Transverse colon (tissue), 3 donors: ENCODE measurements around the gene SPARCL1.

ENCODE experiments used
- CTCF ChIP-seq, 5 experiments: fragments of 200-600 bp in 3 of 5; fragments of 450-650 bp in 2 of 5; sonication (generic) in 3 of 5; IDR thresholded peaks; 1 replicate in 2 of 5; 2 replicates in 3 of 5; pipeline ENCODE4 v1.5.1; 2016 to 2017; ENCODE audit warnings: antibody characterized with exemption in 5 of 5, inconsistent platforms in 3 of 5, mild to moderate bottlenecking in 2 of 5, moderate library complexity in 1 of 5
- EP300 ChIP-seq: sonication (generic); formaldehyde crosslinking; IDR thresholded peaks from one replicate; pipeline ENCODE4 v1.6.1; 2017; ENCODE audit warnings: antibody characterized with exemption, low read depth

- TF ChIP-seq CTCF (IDR thresholded peaks at IDR 0.05) (no peak), EP300 (no peak)
These were observed 103.5 kb downstream of the SPARCL1 start for GRCh38 chr4:87425711-87426110.
